Measurements from ENCODE around the gene COG5.

Gene COG5

DNA sequence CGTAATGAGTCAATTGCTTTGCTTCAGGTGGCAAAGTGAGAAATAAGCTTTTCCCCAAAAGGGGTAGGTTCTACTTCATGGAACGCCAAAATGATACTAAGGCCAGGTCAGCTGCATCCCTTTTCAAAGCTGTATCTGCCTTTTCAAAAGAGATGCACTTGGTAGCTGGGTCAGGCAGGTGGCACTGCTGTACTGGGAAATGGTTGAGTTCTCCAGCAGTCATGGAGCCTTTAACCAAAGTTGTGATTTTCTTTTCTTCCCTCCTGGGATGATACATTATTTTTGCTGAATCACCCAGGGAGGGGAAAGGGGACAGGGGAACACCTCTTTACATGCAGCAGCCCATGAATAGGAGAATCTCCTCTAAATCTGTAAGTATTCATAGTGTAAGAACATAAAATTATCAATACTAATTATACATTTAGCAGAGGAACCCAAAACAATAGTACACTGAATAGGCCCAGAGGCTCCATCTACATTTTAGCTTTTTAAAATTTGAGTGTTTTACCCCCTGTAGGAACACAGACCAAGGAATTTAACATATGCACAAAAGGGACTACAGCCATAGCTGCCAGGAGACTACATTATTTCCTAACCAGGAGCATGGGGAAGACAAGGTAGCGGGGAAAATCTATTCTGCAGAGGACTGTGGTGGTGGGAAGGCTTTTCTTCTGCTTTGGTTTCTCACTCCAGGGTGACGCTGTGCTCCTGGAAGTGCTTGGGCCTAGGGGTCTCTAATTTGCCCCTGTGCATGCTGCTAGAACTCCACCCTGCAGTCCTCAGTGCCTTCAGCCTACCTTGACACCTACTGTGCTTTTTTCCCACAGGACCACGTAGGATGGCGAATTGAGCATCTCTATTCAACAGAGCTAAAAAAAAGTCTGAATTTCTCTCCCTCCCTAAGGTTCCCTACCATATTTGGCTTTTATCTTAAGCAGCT, 100.3 kb downstream of the COG5 start:
- TF ChIP-seq, protein P1, sequence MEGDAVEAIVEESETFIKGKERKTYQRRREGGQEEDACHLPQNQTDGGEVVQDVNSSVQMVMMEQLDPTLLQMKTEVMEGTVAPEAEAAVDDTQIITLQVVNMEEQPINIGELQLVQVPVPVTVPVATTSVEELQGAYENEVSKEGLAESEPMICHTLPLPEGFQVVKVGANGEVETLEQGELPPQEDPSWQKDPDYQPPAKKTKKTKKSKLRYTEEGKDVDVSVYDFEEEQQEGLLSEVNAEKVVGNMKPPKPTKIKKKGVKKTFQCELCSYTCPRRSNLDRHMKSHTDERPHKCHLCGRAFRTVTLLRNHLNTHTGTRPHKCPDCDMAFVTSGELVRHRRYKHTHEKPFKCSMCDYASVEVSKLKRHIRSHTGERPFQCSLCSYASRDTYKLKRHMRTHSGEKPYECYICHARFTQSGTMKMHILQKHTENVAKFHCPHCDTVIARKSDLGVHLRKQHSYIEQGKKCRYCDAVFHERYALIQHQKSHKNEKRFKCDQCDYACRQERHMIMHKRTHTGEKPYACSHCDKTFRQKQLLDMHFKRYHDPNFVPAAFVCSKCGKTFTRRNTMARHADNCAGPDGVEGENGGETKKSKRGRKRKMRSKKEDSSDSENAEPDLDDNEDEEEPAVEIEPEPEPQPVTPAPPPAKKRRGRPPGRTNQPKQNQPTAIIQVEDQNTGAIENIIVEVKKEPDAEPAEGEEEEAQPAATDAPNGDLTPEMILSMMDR (IDR thresholded peaks at IDR 0.05; ENCODE audit: insufficient read depth, low read depth, low read length, missing control alignments): peak; percentile 74
- no peak overlapping the region for H3K4me3 ChIP-seq (ENCODE audit: low read depth, low read length)
- DNase-seq (ENCODE audit: low read depth): peak; percentile 57

DNA sequence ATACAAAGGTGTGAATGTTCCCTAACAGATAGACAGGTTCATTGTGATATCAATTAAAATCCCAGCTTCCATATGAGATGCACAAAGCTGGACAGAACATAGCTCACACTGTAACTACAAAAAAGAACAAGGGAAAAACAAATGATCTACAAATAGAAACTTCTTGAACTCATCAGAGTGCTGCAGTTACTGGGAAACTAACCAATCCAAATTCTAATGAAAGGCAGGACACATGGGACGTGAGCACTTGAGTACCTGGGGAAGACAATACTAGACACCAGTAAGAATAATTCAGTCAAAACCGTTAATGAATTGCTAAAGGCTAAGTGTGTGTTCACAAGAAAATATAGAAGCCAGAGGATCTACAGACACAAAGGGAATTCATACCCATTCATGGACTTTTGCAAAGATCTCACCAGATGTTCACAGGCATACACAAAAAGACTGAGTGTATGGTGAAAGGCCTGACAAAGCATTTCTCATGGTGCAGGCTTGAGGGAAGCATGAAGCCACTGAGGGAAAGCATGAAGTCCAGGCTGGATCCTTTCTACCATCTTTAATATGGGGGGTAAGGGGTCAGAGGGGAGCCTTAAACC, 101.7 kb downstream of the COG5 start:
- no peak overlapping the region for H3K4me3 ChIP-seq (ENCODE audit: low read depth, low read length)
- DNase-seq (ENCODE audit: low read depth): no peak
- TF ChIP-seq, protein P1 (IDR thresholded peaks at IDR 0.05; ENCODE audit: insufficient read depth, low read depth, low read length, missing control alignments): no peak

GRCh38 chr7:107453388-107453787, 110.3 kb downstream of the COG5 start:
- no peak for DNase-seq (ENCODE audit: low read depth)
- TF ChIP-seq, protein P1 (IDR thresholded peaks at IDR 0.05; ENCODE audit: insufficient read depth, low read depth, low read length, missing control alignments): no peak
- H3K4me3 ChIP-seq (ENCODE audit: low read depth, low read length): no peak overlapping the region

DNA sequence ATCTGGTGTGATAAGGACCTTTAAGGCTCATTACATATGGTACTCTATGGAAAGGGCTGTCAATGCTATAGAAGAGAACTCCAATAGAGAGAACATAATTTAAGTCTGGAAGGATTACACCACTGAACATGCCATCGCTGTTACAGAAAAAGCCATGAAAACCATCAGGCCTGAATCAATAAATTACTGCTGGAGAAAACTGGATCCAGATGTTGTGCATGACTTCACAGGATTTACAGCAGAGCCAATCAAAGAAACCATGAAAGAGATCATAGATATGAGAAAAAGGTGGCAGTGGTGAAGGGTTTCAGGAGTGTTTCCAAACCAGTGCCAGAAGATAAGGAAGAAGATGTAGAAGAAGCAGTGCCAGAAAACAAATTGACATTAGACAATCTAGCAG, 112.8 kb downstream of the COG5 start:
- TF ChIP-seq, protein P1 (IDR thresholded peaks at IDR 0.05; ENCODE audit: insufficient read depth, low read depth, low read length, missing control alignments): no peak
- no peak overlapping the region for H3K4me3 ChIP-seq (ENCODE audit: low read depth, low read length)
- no peak for DNase-seq (ENCODE audit: low read depth)

- H3K4me3 ChIP-seq (ENCODE audit: low read depth, low read length): no peak overlapping the region
- no peak for DNase-seq (ENCODE audit: low read depth)
- TF ChIP-seq, protein P1 (IDR thresholded peaks at IDR 0.05; ENCODE audit: insufficient read depth, low read depth, low read length, missing control alignments): no peak
Observed at GRCh38 chr7:107446988-107447387, 116.7 kb downstream of the COG5 start.

GRCh38 chr7:107446531-107446930, 117.2 kb downstream of the COG5 start:
- H3K4me3 ChIP-seq (ENCODE audit: low read depth, low read length): no peak overlapping the region
- no peak for DNase-seq (ENCODE audit: low read depth)
- TF ChIP-seq, protein P1 (IDR thresholded peaks at IDR 0.05; ENCODE audit: insufficient read depth, low read depth, low read length, missing control alignments): no peak

Data from GM12865 (cell line).